ENCODE data around the gene SPATS2.
A peak's percentile ranks its signal among the peaks of the same experiment; 100 is the strongest.

The SPATS2 gene

GRCh38 chr12:49560695-49561094, 193.4 kb downstream of the SPATS2 start:
- no peak for DNase-seq

DNA sequence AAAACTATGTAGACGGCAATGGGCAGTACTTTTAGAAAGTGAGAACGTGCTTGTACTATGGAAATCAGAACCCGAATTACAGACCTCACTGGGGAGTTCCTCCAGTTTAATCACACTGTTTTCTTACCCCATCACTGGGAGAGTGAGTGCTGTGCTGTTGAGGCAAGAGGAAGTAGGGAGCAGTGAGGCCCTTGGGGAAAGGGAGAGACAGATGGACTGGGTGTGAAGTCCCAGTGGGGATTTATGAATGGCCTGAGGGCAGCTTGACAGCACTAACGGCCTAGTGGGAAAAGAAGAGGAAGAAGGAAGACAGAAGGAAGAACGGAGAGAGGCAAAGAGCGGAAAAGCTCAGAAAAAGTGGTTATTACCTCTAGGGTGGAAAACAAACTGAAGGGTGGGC, 195.0 kb downstream of the SPATS2 start:
- no peak for DNase-seq

- DNase-seq, result no peak
Measured at GRCh38 chr12:49562831-49563230, 195.6 kb downstream of the SPATS2 start.

GRCh38 chr12:49563951-49564685, 196.9 kb downstream of the SPATS2 start:
- DNase-seq, result no peak

GRCh38 chr12:49564686-49565405, 197.6 kb downstream of the SPATS2 start:
- no peak for DNase-seq

- no peak for DNase-seq
Measured at GRCh38 chr12:49565406-49566265, 198.4 kb downstream of the SPATS2 start.

DNA sequence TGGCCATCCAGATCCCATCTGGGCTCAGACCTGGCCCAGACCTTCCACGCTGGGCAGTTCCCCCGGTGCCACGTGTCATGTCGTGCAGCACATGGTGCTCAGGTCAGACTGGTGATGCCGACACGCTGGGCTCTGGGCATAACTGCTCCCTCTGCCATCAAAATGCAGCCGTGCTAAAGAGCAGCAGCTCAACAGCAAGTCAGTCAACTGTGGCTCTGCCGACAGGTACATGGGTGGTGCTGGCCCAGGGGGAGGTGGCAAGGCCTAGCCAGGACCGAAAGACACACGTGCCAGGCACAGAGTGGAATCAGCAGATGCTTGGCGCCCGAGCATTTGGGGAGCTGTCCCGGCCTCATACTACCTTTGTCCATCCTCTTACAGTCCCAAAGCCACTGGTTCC, 199.1 kb downstream of the SPATS2 start:
- DNase-seq, result no peak

DNA sequence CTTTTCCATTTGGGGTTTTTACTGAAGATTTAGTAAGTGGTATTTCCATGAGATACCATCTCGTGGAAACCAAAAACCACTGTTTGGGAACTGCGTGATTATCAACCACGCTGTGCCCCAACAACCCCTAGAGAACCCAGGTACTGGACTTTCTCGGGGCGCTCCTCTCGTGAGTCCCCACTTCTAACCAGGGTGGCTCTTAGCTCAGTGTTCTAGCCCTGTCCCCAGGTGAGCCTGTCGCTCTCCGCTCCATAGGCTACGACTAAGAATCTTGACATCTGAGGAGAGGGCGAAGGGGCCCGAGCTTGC, 200.0 kb downstream of the SPATS2 start:
- DNase-seq, result no peak

DNA sequence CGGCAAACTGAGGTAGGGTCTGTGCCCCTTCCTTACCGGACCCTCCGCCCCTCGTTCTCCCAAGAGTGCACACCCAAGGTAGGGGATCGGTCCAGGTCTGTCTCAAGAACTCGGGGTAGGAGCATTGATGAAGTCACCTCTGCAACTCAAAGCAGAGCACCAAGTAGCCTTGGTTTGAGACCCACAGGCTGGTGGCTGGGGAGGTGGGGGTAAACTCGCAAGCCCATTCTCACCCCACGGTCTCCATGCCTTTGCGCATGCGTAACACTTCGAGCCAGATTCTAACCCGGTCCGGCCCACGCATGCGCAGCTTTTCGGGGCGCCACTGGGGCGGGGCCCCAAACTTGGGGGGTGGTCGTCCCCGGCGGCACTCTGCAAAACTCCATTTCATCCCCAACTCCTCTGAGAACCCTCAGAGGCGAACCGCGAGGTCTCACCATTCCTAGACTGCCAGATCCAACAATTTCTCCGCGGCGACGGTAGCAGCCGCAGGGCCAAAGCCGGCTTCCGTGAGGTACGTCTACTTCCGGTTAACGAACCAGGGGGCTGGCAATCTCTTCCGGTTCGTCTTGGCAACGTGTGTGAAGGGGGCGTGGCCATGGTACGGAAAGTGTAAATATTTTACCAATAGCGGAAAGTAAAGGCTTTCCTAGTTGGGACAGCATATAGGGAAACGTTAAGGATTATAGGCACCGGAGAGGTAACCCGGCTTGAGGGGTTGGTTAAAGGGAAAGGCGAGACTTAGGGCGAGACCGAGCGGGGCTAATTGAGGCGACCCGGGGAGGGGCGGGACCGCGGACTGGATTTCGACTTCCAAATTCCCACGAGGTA, 200.6 kb downstream of the SPATS2 start, which contains the start of gene MCRS1:
Gene MCRS1 (minus strand): TSS at position 532 of the 831 bp plus-strand sequence. CDS start 1,411 bp downstream, outside the sequence.
- DNase-seq, result peak; percentile 92

DNA sequence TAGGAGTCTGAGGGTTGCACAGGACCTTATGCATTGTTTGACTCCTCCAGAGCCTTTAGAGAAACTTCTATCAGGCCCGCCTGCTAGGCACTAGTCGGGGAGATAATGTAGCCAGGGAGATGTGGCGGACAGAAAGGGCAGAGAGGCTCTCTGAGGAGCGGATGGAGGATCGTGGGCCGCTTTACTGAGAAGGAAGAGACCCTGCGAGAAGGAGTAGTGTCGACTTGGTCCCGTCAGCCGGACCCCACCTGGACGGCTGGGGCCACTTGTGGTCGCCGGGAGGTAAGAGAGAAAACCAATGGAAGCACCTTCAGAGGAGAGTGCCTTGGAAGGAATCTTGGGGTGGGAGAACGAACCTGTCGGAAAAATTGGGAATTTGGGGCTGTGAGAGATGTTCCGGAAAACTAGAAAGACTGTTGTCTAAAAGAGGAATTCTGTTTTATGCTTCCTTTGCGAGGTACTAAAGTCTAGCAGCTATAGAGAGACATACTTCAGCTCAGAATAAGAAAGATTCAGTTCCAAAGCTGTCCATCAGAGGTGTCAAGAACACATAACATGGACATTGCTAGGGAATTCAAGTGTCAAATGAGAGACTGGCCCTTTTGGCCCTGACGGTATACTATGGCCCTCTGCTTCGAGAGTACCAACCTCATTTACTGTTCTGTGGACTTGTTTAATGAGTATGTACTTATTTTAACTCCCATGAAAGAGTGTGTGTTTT, 201.3 kb downstream of the SPATS2 start:
- DNase-seq, result no peak
